ENCODE results near the gene PABPN1L.

The PABPN1L gene

DNA sequence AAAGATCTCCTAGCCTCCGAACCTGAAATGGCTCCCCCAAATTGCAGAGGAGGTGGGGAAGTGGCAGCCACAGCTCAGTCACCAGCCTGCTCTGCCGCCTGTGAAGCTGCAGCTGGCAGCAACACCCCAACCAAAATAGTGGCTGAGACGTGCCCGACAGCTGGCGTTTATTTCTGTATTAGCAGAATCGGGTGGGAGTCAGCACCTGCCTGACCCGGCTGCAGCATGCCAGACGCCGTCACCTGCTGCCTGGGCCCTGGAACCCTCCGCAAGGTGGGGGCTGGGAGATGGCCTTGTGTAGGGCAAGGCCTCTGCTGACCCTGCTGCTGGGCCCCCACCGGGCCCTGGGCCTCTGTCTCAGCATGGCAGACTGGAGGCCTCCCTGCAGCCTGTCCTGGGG, 17.5 kb upstream of the PABPN1L start:
- DNase-seq (ENCODE audit: low read depth): no peak

DNA sequence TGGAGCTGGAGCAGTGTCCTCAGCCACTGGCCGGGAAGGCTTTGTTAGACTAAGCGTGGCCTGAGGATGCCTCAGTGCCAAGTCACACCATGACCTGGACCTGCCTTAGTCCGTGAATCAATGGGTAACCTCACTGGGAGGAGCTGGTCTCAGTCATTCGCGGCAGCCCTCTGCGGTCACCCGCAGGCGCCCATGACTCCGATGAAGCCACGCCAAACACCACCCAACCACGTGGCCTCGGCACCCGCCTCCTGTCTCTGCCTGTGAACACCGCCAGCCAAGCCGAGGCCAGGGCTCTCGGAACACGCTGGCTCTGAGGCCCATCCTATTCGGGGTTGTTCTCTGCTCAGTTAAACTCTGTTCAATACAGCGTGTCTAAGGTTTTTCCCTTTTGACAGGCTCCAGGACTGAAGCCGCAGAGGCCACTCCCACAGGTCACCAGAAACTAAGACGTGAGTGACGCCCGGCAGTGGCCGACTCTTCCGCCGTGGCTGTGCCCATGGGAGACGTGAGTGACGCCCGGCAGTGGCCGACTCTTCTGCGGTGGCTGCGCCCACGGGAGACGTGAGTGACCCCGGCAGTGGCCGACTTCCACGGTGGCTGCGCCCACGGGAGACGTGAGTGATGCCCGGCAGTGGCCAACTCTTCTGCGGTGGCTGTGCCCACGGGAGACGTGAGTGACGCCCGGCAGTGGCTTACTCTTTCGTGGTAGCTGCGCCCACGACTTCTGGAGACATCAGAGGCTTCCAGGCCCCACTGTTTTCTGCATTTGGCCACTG, 16.8 kb upstream of the PABPN1L start:
- DNase-seq (ENCODE audit: low read depth): no peak

DNA sequence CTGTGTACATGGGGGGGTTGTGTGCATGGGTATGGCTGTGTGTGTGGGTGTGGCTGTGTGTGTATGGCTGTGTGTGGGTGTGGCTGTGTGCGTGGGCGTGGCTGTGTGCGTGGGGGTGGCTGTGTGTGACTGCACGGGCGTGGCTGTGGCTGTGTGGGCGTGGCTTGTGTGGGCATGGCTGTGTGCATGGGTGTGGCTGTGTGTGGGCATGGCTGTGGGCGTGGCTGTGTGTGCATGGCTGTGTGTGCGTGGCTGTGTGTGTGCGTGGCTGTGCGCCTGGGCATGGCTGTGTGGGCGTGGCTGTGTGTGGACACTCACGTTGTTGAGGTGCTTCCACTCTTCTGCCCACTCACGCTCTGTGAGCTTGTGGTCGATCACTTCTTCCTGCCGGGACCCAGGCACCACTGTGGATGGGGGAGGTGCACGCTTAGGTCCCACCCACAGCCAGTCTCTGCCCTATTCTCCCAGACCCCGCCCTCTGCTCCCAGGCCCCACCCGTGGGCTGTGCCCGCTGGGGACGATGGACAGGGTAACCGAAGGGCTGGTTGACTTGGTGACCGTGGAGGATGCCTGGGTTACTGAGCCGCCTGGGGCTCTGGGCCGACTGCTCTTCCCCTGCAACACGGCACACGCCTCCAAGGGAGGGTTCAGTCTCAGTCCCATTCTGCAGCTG, 16.0 kb upstream of the PABPN1L start:
- no peak for DNase-seq (ENCODE audit: low read depth)

DNA sequence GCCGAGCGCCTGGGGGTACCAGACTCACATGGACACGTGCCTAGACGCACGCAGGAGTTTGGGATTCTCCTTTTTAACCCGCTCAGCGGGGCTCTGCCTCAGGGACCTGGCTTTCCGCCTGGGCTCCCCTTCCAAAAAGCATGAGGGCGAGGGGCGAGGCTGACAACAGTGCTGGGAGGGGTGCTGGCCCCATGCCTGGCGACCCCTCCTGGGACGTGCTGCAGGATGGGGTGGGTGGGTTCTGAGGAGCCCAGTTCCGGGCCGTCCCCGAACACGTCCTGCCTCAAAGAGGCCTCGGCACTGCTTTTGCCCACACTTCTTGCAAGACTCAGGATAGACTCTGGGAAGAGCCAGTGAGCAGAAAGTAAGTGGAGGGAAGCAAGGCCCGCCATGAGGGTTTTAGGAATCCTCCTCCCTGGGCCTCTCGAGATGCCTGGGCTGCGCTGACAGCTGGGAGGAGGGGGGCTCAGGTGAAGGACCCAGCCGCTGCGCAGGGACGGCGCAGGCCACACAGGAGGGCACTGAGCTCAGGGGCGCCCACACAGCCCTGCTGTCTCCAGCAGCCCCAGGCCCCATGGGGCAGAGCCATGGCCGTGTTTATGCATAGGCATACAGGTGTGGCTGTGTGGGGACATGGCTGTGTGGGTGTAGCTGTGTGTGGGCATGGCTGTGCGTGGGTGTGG, 15.4 kb upstream of the PABPN1L start:
- no peak for DNase-seq (ENCODE audit: low read depth)

DNA sequence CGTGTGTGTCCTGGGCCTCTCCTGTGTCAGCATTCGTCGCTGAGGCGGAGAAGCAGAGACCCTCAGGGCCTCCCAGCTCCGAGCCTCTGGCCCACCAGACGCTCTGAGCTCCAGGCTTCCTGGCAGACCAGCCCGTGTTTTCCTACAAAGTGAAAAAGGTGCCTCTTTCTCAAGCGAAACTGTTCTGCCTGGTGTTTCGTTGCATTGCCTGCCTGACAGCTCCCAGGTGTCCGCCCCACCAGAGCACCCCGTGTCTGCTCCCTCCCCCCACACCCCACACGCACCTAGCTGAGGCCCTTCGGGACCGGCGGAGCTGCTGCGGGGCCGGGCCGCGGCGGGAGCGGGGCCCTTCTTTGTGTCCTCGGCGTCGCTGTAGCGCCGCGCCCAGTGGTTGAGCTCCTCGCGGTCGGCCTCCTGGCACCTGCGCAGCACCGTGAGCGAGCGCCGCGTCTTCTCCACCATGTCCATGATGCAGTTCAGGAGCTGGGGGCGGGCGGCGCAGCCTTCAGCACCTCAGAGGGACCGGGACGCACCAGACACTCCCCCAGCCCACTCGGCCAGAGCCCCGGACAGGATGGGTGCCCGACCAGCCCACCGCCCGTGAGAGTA, 14.7 kb upstream of the PABPN1L start:
- no peak for DNase-seq (ENCODE audit: low read depth)

DNA sequence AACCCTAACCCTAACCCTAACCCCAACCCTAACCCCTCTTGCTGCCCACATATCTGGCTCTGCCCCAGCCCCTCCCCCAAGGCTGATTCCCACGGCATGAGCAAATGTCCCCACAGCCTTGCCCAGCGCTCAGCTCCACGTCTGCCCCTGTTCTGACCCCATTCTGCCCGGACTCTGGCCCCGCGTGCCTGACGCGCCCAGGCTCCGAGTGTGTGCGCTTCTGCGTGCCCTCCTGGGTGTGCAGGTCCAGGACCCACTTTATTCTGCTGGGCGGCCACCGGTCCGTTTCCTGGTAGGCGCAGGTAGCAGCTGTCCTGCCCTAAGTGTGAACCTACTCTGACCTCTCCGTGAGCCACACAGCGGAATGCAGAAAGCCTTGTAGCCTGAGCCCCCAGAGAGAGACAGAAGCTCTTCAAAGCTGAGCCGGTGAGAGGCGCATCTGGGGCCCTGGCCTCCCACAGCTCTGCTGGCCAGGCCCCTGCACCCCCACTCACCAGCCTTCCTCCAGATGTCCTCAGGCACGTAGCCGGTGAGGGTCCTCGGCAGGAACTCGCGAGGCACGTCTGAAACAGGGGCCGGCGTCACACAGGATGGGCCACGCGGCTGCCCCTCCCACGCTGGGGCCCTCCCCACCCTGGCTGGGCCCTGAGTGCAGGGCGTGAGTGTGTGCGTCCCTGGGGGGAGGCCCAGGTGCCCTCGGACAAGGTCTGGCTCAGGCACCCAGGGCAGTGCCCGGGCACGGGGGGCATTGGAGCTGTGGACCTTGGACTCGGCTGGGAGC, 14.0 kb upstream of the PABPN1L start:
- no peak for DNase-seq (ENCODE audit: low read depth)

DNA sequence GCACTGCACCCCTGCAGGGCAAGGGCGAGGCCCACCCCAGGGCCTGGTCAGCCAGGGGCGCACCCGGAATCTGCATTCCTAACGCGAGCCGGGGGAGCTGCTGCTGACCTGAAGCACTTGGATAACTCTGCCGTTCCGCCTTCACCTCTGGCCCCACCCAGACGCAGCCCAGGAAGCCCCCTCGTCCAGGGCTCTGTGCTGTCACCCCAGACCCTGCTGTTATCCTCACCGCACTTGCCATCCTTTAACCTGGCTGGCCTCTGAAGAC, 13.3 kb upstream of the PABPN1L start:
- no peak for DNase-seq (ENCODE audit: low read depth)

DNA sequence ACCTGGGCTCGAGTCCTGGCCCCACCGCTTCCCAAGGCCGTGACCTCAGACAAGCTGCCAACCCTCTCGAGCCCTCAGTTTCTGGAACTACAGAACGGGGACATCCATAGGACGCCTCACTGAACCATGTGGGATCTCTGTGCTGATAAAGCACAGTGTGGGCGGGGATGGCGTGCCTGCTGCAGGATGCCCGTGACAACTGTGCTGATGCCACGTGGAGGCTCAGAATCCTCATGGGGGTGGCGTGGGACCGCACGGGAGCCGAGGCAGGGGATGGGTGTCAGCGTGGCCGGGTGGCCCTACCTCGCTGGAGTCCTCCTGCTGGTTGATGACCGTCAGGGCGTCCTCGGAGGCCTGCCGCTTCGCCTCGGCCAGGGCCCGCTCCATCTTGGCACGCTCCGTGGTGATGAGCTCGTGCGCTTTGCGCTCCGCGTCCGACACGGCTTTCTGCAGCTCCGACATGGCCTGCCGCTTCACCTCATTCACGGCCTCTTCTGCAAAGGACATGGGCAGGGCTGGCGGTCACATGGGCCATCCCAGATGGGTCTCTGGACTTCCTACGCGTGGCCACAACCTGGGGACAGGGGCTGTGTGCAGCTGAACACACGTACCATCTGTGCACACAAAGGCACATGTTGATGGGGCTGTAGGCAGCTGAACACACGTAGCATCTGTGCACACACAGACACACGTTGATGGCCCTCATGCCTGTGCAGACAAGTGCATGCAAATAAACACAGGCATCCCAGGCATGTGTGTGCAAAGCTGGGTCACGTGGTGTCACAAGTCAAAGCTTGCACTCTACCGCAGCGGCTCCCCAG, 12.7 kb upstream of the PABPN1L start:
- no peak for DNase-seq (ENCODE audit: low read depth)

DNA sequence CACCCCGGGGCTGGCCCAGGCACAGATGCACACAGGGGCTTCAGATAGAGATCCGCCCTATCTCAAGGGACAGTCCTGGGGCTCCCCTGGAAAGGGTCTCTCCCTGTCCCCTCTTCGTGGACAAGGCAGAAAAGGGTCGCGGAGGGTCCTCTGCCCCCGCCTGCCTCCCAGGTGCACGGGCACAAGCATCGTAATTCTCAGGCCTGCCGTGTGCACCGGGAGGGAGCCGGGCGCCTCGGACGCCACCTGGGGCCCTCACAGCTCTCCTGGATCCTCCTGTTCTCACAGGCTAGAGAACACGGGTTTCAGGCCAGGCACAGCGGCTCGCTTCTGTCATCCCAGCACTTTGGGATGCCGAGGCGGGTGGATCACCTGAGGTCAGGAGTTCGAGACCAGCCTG, 11.9 kb upstream of the PABPN1L start:
- no peak for DNase-seq (ENCODE audit: low read depth)

DNA sequence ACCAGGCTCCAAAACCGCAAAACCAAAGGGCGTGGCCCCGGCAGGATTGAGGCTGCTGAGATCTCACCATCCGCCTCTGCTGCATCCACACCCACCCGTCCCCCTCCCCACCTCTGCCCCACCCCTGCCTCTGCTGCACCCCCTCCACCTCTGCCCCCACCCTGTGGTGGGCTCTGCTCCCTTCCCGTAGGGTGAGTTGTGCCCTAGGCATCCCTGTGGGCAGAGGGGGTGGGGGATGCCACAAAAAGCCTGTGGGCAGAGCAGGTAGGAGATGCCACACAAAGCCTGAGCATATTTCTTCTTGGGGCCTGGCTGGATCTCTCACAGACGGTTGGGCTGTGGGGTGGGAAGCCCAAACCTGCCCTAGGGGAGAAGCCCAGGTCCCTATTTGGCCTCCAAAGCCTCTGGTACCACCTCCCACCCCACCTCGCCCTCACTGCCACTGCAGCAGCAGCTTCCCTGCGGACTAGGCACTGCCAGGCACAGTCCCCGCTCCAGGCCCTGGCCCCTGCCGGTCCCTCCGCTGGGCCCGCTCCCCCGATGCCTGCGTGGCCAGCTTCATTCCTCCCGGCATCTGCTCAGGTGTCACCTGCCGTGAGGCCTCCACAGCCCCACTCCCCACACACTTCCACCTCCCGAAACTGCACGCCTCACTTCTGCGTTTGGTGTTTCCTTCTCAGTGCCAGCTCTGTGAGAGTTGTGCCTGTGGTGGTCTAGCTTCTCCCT, 11.3 kb upstream of the PABPN1L start:
- DNase-seq (ENCODE audit: low read depth): no peak

DNA sequence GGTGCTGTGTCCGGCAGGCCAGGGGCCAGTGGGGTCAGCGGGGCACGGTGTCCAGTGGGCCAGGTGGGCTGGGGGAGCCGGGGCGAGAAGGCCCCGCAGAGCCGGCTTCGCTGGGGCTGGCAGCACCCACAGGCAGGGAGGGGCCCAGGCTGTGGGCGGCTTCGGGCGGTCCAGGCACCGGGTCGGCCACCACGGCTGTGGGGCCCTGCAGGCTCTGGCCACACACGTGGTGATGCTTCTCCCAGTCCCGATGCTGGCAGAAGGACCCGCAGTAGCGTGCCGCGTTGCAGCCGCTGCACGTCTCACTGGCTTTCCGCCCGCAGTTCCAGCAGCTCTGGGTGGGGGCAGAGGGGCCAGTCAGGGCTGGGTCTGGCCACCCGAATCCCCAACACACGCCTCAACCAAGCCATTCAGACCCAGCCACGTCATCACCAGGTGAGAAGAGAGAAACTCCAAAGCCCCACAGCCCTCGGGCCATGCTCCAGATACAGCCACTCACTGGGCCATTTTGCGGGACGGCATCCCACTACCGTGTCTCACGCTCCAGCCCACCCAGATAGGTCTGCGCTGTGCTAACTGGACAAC, 10.6 kb upstream of the PABPN1L start:
- no peak for DNase-seq (ENCODE audit: low read depth)

DNA sequence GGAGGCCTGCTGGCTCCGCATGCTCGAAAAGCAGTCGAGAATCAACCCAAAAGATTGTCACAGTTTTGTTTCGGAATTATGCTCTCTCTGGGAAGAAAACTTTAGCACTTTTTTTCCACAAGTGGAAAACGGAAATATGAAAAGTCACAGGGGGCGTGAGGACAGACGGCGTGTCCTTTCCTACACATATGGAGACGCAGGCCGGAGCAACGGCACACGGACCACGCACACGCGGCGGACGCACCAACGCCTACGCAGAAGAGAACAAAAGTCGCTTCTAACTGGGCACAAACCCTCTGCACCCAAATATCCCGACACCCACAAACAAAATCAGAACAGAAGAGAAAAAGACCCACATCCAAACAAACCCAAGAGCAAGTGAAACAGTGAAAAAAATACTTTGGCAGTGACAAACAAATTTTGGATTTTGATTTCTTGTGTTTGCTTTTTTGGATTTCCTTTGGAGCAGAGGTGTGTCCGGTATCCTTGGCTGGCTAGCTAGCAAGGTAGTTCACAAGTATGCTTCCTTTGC, 9.3 kb upstream of the PABPN1L start:
- no peak for DNase-seq (ENCODE audit: low read depth)

DNA sequence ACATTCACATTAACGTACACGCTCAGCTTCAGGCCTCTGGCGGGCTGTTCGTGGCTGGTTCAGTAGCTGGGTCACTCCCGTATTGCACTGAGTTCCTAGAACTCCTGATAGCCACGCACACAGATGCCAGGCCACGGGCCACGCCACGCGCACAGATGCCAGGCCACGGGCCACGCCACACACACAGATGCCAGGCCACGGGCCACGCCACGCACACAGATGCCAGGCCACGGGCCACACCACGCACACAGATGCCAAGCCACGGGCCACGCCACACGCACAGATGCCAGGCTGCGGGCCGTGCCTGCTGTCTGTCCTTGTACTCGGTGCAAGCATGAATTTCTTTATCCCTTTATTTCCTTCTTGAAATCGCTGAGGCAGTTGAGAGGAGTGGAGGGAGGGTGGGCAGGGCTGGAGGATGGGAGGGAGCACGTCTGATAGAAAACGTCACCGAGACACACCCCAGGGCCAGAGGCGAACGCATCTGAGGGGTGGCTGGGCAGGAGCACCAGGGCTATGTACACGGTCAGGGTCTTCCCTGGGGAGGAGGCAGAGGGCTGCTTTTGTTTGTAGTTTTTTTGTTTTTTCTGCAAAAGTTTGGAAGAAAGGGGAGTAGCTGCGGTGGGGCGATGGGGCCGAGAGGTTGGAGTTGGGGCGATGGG, 8.6 kb upstream of the PABPN1L start:
- DNase-seq (ENCODE audit: low read depth): no peak

DNA sequence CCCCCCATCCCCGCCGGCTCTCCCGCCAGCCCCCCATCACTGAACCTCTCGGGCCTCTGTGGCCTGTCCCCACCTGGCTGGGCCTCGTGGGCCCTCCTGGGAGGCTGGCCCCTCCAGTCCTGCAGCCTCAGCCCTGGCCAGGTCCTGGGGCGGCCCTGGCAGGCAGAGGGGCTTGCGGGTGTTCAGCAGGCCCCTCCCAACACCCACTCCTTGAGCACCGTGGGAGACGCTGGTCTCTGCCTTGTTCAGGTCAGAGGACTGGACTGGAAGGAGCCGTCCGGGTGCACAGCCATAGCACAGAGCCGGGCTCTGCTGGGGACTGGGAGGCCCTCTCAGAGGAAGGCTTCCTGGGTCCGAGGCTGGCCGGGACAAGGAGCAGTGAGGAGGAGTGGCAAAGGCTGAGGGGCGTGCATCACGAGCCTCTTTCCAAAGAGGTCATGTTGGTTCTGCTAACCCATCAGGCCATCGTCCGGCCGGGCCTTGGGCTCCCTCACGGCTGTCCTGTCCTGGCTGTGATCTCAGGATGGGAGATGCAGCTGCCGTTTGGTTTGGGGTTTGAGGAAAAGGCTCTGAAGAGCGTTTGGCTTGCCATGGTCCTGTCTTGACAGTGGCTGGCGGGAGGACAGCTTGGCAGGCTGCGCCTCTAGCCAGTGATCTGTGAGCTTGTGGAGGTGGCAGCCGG, 6.3 kb upstream of the PABPN1L start:
- no peak for DNase-seq (ENCODE audit: low read depth)

DNA sequence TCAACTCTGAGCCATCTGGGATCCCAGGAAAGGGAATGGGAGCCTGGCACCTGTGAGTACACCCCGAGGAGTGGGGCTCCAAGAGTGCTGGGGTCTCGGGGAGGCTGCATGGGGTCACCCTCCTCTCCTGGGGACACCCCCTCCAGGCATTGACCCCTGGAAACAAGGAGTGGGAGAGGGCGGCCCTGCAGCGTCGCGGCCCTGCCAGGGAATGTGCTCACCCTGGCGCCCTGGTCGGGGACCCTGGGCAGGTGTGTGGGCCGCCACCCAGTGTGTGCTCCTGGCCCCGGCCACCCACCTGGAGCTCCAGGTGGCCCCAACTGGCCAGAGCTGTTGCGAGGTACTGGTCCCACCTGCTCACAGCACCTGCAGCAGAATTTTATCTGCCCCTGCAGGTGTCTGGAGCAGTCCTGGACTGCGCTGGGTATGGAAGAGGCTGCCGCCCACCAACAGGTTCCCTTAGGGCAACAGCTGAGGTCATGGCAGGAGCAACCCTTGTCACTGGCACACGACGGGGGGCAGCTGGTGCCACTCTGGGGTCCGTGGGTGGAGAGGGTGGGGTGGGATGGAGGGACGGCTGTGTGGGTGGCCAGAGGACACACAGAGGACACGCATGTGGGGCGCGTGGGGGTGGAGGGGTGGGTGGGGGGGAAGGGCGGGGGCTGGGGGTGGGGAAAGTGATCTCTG, 5.4 kb upstream of the PABPN1L start:
- DNase-seq (ENCODE audit: low read depth): no peak

DNA sequence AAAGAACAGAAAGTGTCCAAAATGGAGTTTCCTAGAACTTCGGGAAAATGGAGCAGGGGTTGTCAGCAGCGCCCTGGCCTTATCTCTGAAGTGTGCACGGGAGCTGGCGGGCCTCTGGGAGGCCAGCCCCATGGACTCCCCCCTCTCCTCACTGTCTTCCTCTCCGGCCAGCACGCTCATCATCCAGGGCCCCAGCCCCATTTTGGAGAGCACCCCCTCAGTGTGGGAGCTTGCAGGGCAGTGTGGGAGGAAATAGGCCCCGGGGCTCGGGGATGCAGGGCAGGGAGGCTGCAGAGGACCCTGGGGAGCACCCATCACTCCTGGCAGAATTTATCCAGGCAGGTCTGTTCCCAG, 4.9 kb upstream of the PABPN1L start:
- DNase-seq (ENCODE audit: low read depth): no peak

DNA sequence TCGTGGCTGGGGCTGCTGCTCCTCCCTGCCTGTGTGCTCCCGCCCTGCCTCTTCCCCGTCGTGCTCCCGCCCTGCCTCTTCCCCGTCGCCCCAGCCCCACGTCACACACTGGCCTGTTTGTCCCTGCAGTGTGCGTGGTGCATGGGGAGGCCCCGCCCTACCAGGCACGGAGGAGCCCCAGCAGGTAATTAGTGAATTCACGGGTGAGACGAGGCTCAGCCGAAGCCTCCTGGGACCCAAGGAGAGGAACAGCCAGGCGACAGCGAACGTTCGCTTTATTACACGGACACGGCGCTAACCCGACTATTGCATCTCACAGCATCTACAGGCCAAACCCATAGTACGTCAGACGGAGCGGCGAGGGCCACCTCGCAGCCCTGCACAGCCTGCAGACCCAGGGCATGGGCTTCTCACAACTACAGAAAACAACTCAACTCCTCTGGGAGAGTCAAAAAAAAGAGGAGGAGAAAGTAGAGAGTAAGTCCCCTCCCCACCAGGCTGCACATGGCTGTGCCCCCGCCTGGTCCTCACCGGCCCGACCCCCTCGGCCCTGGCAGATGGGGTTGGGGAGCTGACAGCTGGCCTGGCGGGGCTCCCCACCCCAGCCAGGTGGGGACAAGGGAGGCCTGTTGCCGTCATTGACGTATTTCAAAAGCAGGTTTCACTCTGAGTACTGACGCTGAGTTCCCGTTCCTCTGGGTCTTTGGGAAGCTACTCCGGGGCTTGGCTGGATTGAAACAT, 4.3 kb upstream of the PABPN1L start:
- DNase-seq (ENCODE audit: low read depth): no peak

DNA sequence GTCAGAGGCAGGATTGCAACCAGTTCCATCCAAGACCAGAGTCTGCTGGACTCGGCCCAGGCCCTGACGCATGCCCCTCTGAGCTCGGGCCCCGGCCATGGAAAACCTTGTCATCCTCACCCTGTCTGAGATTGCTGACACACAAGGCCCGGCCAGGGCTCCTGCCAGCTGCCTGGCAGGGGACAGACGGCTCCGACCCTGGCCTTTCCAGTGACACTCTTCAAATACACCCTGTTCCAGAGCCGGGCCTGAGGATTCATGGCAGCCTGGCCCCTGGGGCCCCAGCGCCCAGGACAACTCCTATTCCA, 3.2 kb upstream of the PABPN1L start:
- DNase-seq (ENCODE audit: low read depth): no peak

Measured in activated T-cell treated with anti-CD3 and anti-CD28 coated beads for 24 hours (primary cell).